ENCODE measurements around the gene PLXND1.

- TF ChIP-seq, protein P1, sequence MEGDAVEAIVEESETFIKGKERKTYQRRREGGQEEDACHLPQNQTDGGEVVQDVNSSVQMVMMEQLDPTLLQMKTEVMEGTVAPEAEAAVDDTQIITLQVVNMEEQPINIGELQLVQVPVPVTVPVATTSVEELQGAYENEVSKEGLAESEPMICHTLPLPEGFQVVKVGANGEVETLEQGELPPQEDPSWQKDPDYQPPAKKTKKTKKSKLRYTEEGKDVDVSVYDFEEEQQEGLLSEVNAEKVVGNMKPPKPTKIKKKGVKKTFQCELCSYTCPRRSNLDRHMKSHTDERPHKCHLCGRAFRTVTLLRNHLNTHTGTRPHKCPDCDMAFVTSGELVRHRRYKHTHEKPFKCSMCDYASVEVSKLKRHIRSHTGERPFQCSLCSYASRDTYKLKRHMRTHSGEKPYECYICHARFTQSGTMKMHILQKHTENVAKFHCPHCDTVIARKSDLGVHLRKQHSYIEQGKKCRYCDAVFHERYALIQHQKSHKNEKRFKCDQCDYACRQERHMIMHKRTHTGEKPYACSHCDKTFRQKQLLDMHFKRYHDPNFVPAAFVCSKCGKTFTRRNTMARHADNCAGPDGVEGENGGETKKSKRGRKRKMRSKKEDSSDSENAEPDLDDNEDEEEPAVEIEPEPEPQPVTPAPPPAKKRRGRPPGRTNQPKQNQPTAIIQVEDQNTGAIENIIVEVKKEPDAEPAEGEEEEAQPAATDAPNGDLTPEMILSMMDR (conservative IDR thresholded peaks at IDR 0.05; ENCODE audit: low read length): no peak
- no peak for TF ChIP-seq EZH2phosphoT487 (IDR thresholded peaks at IDR 0.05; ENCODE audit: borderline replicate concordance, low read depth, low read length)
Observed at GRCh38 chr3:129534428-129535027, 71.9 kb downstream of the PLXND1 start.
